ENCODE data around the gene TMEM171. TPM values are rescaled to one million over a fixed set of nuclear protein-coding genes. Genes with fewer than 3 reads are reported as not detected.

TMEM171 gene, protein sequence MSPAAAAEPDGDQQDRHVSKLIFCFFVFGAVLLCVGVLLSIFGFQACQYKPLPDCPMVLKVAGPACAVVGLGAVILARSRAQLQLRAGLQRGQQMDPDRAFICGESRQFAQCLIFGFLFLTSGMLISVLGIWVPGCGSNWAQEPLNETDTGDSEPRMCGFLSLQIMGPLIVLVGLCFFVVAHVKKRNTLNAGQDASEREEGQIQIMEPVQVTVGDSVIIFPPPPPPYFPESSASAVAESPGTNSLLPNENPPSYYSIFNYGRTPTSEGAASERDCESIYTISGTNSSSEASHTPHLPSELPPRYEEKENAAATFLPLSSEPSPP
- 1.3 and 2.9 TPM in 2 replicates for total RNA-seq
- 1.6 and 2.0 TPM in 2 replicates for polyA plus RNA-seq

- no peaks in the 10 kb centered on the region for H3K9me2 ChIP-seq (replicated peaks; ENCODE audit: insufficient read depth)
- peaks cover 26% of the 10 kb centered on the region for H3K27me3 ChIP-seq
- TF ChIP-seq EZH2 (IDR thresholded peaks at IDR 0.05; ENCODE audit: borderline replicate concordance) (no peak), CTCF (IDR thresholded peaks at IDR 0.05; ENCODE audit: poor library complexity) (no peak)
- peak within 1 kb of the TSS; percentile 14 for H3K4me3 ChIP-seq
- H3K4me1 ChIP-seq (ENCODE audit: insufficient read depth) = peaks cover 6% of the 10 kb centered on the region
- H3K9me3 ChIP-seq (ENCODE audit: low read depth) = no peaks in the 10 kb centered on the region
- peak within 1 kb of the TSS; percentile 84 for H3K4me2 ChIP-seq
- no peaks in the 10 kb centered on the region for H3K36me3 ChIP-seq (replicated peaks; ENCODE audit: insufficient read depth, low read depth)
- H3K79me2 ChIP-seq = no peaks in the 10 kb centered on the region
- no peaks in the 10 kb centered on the region for H4K20me1 ChIP-seq (ENCODE audit: insufficient read depth, poor library complexity, severe bottlenecking)
- DNase-seq (ENCODE audit: low spot score) = peak; percentile 79
- WGBS (ENCODE audit: low lambda C conversion rate, missing lambda C conversion rate) = 1% methylated on average over 60 of the region's 94 CpGs
- peak within 1 kb of the TSS; percentile 76 for H2AFZ ChIP-seq
- no peak within 1 kb of the TSS for H3K27ac ChIP-seq
These were observed at the start of gene TMEM171 for GRCh38 chr5:73120222-73121118. TSS of gene TMEM171 (plus strand) at chr5:73120575. CDS start at chr5:73123374, 2,799 bp downstream.

- no peaks in the 10 kb centered on the region for H3K36me3 ChIP-seq (replicated peaks; ENCODE audit: insufficient read depth, low read depth)
These were observed 39.3 kb upstream of the TMEM171 start for GRCh38 chr5:73081093-73081492.

DNA sequence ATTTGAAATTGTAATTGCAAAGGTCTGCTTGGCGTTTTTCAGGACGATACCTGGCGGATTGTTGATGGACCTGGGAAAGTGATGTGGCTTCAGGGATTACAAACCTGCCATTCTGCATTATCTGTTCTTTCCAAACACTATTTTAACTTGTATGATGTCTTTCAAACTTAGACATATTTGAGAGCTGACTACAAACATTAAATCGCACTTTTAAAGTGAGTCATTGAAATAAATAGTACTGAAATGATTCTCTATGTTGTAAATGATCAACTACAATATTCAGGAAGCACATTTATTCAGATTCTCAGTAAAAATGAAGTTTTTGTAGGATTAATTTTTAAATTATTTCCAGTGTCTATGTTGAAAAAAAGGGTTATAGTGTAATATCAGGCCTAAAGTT lies 32.3 kb upstream of the TMEM171 start:
- no peaks in the 10 kb centered on the region for H4K20me1 ChIP-seq (ENCODE audit: insufficient read depth, poor library complexity, severe bottlenecking)
- no peaks in the 10 kb centered on the region for H3K36me3 ChIP-seq (replicated peaks; ENCODE audit: insufficient read depth, low read depth)
- H3K4me2 ChIP-seq = no peak overlapping the region
- H3K27ac ChIP-seq = no peak overlapping the region
- H2AFZ ChIP-seq = no peak overlapping the region
- H3K4me3 ChIP-seq = no peak overlapping the region
- H3K4me1 ChIP-seq (ENCODE audit: insufficient read depth) = no peaks in the 10 kb centered on the region
- H3K9me2 ChIP-seq (replicated peaks; ENCODE audit: insufficient read depth) = no peaks in the 10 kb centered on the region
- DNase-seq (ENCODE audit: low spot score) = no peak
- 93% methylated on average over 4 of the region's 4 CpGs for WGBS (ENCODE audit: low lambda C conversion rate, missing lambda C conversion rate)
- H3K27me3 ChIP-seq = no peaks in the 10 kb centered on the region
- TF ChIP-seq EZH2phosphoT487 (IDR thresholded peaks at IDR 0.05; ENCODE audit: low read depth, severe bottlenecking, unreplicated experiment) = no peak
- no peak for TF ChIP-seq CTCF (IDR thresholded peaks at IDR 0.05; ENCODE audit: poor library complexity)
- H3K79me2 ChIP-seq = no peaks in the 10 kb centered on the region
- H3K9me3 ChIP-seq (ENCODE audit: low read depth) = no peaks in the 10 kb centered on the region

More at GRCh38 chr5:73081093-73081492, 39.3 kb upstream of the TMEM171 start:
- no peaks in the 10 kb centered on the region for H3K9me2 ChIP-seq (replicated peaks; ENCODE audit: insufficient read depth)
- no peaks in the 10 kb centered on the region for H3K9me3 ChIP-seq (ENCODE audit: low read depth)
- no peaks in the 10 kb centered on the region for H3K4me1 ChIP-seq (ENCODE audit: insufficient read depth)
- DNase-seq (ENCODE audit: low spot score) = no peak
- H3K4me3 ChIP-seq = no peak overlapping the region
- no peak overlapping the region for H3K27ac ChIP-seq
- no peaks in the 10 kb centered on the region for H4K20me1 ChIP-seq (ENCODE audit: insufficient read depth, poor library complexity, severe bottlenecking)
- no peak overlapping the region for H3K4me2 ChIP-seq
- no peaks in the 10 kb centered on the region for H3K79me2 ChIP-seq
- H3K27me3 ChIP-seq = no peaks in the 10 kb centered on the region
- 95% methylated on average over 4 of the region's 4 CpGs for WGBS (ENCODE audit: low lambda C conversion rate, missing lambda C conversion rate)
- no peak overlapping the region for H2AFZ ChIP-seq
- no peak for TF ChIP-seq CTCF (IDR thresholded peaks at IDR 0.05; ENCODE audit: poor library complexity)
- TF ChIP-seq EZH2phosphoT487 (IDR thresholded peaks at IDR 0.05; ENCODE audit: low read depth, severe bottlenecking, unreplicated experiment) = no peak
- TF ChIP-seq EZH2 (IDR thresholded peaks at IDR 0.05; ENCODE audit: borderline replicate concordance) = no peak

All from hepatocyte (in vitro differentiated cells).